ENCODE data around the gene UTP3.
"Not testable (repeated sequence)": the region's sequence is repeated elsewhere in the genome, so short reads cannot be mapped to it uniquely, and the experiment has no call there.

Gene UTP3

DNA sequence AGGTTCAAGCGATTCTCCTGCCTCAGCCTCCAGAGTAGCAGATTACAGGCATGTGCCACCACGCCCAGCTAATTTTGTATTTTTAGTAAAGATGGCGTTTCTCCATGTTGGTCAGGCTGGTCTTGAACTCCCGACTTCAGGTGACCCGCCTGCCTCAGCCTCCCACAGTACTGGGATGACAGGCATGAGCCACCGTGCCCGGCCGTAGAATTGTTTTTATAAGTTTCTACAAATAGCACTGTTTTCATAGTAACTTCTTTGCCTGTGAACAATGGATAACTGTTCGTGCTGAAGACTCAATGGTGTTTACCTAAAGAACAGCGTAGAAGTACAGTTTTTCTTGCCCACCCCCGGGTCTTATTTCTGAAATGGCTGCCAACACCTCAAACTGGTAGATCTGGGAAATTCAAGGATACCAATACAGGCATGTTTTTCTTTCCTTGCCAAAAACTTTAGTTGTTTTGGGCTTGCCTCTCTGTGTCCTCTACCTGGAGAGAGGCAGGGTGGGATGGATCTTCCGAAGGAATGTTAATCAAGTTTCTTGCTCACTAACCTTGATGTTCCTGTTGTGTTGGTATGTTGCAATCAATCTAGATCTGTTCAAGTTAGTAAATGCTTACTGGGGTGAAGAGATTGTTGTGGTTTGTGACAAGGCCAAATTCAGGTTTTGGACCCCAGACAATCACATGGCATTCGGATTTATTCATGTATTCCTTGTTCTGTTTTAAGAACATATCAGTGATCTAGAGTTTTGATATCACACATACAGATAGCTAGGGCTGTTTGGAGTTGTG, 30.7 kb downstream of the UTP3 start:
- FAIRE-seq, result no peak

DNA sequence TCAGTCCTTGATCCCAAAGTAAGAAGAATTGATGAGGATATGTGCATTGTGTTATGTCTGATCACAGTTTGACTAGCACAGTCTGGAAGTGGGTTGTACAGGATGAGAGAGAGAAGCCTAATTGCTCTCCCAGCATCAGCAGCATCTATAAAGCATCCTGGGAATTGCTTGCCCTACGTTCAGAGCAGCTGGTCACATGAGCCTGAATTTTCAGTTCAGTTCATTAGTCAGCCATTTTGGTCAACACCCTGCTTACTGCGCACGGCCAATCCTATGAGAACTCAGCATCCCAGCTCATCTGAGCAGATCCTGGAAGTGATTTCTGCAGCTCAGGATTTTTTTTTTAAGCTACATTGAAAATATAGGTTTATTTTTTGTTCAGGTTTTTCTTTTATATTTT, 33.4 kb downstream of the UTP3 start, which contains the start of gene RUFY3:
RUFY3 (plus strand) TSS at position 218 of the 400 bp plus-strand sequence. CDS start 610 bp downstream, outside the sequence.
- FAIRE-seq, result peak; percentile 99

- peak; percentile 64 for FAIRE-seq
Measured at GRCh38 chr4:70722199-70722791, 34.0 kb downstream of the UTP3 start.

GRCh38 chr4:70724463-70724862, 36.1 kb downstream of the UTP3 start:
- FAIRE-seq, result no peak

DNA sequence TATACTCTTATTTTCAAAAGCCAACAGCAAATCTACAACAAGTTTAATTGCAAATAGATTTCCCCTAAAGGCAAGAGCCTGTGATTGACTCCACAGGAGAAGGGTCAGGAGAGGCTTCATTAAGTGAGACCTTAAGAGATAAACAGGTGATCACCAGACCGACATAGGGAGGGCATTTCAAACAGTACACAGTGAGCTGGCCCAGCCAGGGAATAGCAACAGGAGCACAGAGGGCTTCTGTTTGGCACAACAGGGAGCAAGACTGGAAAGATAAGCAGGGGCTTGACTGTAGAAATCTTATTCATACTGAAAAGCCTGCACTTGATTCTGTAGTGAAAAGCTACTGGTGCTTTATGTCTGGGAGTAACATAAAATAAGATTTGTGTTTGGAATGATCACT, 37.3 kb downstream of the UTP3 start:
- FAIRE-seq, result no peak

GRCh38 chr4:70726515-70726914, 38.2 kb downstream of the UTP3 start:
- not testable (repeated sequence) for FAIRE-seq

DNA sequence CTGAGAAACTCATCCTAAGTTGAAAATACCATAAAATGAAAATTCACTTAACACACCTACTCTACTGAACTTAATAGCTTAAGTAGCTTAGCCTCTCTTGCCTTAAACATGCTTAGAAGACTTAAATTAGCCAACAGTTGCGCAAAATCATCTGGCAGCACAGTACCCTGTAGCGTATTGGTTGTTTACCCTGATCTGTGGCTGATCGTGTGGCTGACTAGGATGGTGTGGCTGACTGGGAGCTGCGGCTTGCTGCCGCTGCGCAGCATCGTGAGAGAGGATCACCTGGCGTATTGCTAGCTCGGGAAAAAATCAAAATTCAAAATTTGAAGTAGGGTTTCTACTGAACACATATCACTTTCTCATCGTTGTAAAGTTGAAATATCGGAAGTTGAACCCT, 39.8 kb downstream of the UTP3 start:
- FAIRE-seq, result no peak

DNA sequence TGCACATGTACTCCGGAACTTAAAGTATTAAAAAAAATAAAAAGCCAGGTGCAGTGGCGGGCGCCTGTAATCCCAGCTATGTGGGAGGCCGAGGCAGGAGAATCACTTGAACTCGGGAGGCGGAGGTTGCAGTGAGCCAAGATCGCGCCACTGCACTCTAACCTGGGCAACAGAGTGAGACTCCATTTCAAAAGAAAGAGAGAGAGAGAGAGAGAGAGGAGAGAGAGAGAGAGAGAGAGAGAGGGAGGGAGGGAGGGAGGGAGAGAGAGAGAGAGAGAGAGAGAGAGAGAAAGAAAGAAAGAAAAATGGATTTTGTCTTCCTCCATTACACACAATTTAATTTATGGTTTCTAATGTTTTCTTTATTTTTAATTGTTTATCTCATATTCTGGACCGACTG, 44.5 kb downstream of the UTP3 start:
- not testable (repeated sequence) for FAIRE-seq

- peak; percentile 17 for FAIRE-seq
Measured at GRCh38 chr4:70734168-70734954, 46.0 kb downstream of the UTP3 start.

GRCh38 chr4:70734971-70735370, 46.6 kb downstream of the UTP3 start:
- peak; percentile 49 for FAIRE-seq

DNA sequence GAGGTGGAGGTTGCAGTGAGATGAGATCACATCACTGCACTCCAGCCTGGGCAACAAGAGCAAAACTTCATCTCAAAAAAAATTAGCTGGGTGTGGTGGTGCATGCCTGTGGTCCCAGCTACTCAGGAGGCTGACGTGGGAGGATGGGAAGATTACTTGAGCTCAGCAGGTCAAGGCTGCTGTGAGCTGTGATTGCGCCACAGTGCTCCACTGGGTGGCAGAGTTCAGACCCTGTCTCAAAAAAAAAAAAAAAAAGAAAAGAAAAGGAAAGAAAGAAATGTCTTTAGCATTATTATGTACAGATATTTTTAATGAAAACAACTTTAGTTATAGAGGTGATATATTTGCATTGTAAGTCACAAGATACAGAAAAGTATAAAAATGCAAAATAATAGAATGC, 47.6 kb downstream of the UTP3 start:
- not testable (repeated sequence) for FAIRE-seq

- no peak for FAIRE-seq
Measured at GRCh38 chr4:70737006-70737405, 48.7 kb downstream of the UTP3 start.

DNA sequence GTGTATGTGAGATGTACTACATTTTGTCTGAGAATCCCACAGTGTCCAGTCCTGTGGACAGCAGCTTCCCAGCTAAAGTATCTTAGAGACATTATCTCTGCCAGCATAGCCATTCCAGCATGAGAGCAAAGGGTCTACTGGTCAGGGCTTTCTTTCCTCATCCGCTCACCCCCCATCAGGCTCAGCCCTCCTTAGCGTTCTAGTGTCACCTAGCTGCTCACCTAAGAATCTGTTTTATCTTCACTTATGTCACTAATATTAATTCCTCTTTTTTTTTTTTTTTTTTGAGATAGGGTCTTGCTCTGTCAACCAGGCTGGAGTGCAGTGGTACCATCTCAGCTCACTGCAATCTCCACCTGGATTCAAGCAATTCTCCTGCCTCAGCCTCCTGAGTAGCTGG, 49.1 kb downstream of the UTP3 start:
- FAIRE-seq, result no peak

DNA sequence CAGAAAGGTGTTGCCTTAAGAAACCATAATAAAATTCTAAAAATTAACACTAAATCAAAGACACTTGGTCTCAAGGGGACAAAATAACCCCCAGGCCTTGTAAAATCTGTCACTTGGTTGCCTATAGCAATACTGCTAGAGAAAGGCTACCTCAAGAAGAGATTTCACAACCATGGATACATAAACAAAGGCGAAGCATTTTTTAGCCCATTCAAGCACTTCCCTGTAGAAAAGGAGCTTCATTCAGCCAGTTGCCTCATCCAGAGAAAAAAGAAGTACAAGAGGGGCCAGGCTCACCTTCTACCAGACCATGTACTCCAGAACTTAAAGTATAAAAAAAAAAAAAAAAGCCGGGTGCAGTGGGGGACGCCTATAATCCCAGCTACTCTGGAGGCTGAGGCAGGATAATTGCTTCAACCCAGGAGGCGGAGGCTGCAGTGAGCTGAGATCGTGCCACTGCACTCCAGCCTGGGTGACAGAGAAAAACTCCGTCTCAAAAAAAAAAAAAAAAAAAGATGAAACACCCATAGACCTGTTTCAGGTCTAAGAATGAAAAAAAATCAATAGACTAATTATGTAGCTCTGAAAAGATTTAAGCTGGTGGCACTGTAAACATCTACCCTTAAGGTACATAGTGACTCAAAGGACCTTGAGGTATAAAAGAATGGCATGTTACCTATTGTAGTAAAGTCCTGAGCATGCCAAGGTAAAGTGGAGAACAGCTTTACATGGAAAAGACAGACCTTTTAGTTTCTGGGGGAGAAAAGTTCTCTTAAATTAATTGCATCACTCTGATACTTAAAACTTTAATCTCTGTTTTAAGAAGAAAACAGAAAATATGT, 51.4 kb downstream of the UTP3 start:
- FAIRE-seq, result no peak

All from islet of Langerhans (tissue), 1 donor.